GM12878 (cell line): ENCODE results near the gene NOTCH4. TPM values are rescaled to one million over a fixed set of nuclear protein-coding genes. Genes with fewer than 3 reads are reported as not detected.
A peak's percentile ranks its signal among the peaks of the same experiment; 100 is the strongest.

Experiments
- ATAC-seq: fragments of 200-7000 bp; cut with Tn5 transposase; 3 replicates; pipeline ENCODE4 v1.9.1; 2020; ENCODE audit warnings: mild to moderate bottlenecking, moderate library complexity
- BruUV-seq: library from RNA; stranded (reverse); fragments of 400-500 nt; replicated peaks from 2 replicates; lab custom pipeline; 2021; lab: Mats Ljungman, UMichigan
- CTCF ChIA-PET: fragments of 300-600 bp; sonication (Branson Sonifier 250); formaldehyde crosslinking; extraction: SDS; loops from one replicate; lab custom pipeline; 2021; ENCODE audit warnings: inconsistent platforms; lab: Yijun Ruan, JAX
- POLR2A ChIA-PET: fragments of 350-600 bp; formaldehyde crosslinking; extraction: SDS; loops from one replicate; lab custom pipeline; 2021; ENCODE audit warnings: inconsistent platforms; lab: Charles Lee
- RAD21 ChIA-PET: fragments of 300-600 bp; sonication (Branson Sonifier 250); formaldehyde crosslinking; loops from one replicate; lab custom pipeline; 2023; ENCODE audit warnings: antibody characterized with exemption; ENCODE audit not compliant: unreplicated experiment; lab: Charles Lee
- SMC1A ChIA-PET: fragments of 300-600 bp; sonication (Branson Sonifier 250); formaldehyde crosslinking; loops from one replicate; lab custom pipeline; 2023; ENCODE audit not compliant: unreplicated experiment, uncharacterized antibody; lab: Charles Lee
- DNase-seq: peaks from one replicate; pipeline ENCODE4 v3.0.0-alpha.2; 2011; ENCODE audit warnings: low read depth, low spot score
- FAIRE-seq: peaks from 3 replicates; lab custom pipeline; 2011; peaks lifted over from hg19 to GRCh38; lab: Jason Lieb, UNC
- H2AFZ ChIP-seq: 2 replicates; pipeline ENCODE4 v1.6.0; 2011; ENCODE audit warnings: low read depth, low read length, control low read depth; ENCODE audit not compliant: control insufficient read depth
- H3K27ac ChIP-seq: 2 replicates; pipeline ENCODE4 v1.5.1; 2011; ENCODE audit warnings: control low read depth; ENCODE audit not compliant: control insufficient read depth, insufficient read depth
- H3K27me3 ChIP-seq, 2 experiments: replicated peaks in 1 of 2; 2 replicates each; pipeline versions ENCODE4 v1.6.0 to v1.6.1; 2011; ENCODE audit warnings: low read length in 1 of 2; ENCODE audit not compliant: control insufficient read depth in 2 of 2, insufficient read depth in 2 of 2
- H3K36me3 ChIP-seq, 2 experiments: 2 replicates each; pipeline ENCODE4 v1.5.1; 2011; ENCODE audit warnings: low read length in 1 of 2; ENCODE audit not compliant: control insufficient read depth in 2 of 2, insufficient read depth in 2 of 2
- H3K4me1 ChIP-seq: 2 replicates; pipeline ENCODE4 v1.6.1; 2011; ENCODE audit warnings: mild to moderate bottlenecking, low read length, moderate library complexity, mixed read lengths; ENCODE audit not compliant: control insufficient read depth, insufficient read depth
- H3K4me2 ChIP-seq: 2 replicates; pipeline ENCODE4 v1.6.0; 2011; ENCODE audit warnings: control low read depth; ENCODE audit not compliant: control insufficient read depth, insufficient read depth
- H3K4me3 ChIP-seq: fragments of 200-600 bp; sonication (generic); 2 replicates; pipeline ENCODE4 v1.5.1; 2016
- H3K79me2 ChIP-seq: 2 replicates; pipeline ENCODE4 v1.6.0; 2011; ENCODE audit warnings: low read length; ENCODE audit not compliant: control insufficient read depth, insufficient read depth
- H3K9ac ChIP-seq: 2 replicates; pipeline ENCODE4 v1.8.0; 2011; ENCODE audit warnings: low read length, control low read depth, mixed read lengths; ENCODE audit not compliant: control insufficient read depth, insufficient read depth
- H3K9me3 ChIP-seq: replicated peaks from 3 replicates; pipeline ENCODE4 v1.5.1; 2011; ENCODE audit warnings: mild to moderate bottlenecking, low read length; ENCODE audit not compliant: control insufficient read depth, insufficient read depth
- H4K20me1 ChIP-seq: 2 replicates; pipeline ENCODE4 v1.6.0; 2011; ENCODE audit not compliant: control insufficient read depth, insufficient read depth
- ASH2L ChIP-seq: fragments of 300-600, 200-600 bp; sonication (generic); IDR thresholded peaks from 2 replicates; pipeline ENCODE4 v1.6.1; 2017; ENCODE audit warnings: low read depth, mild to moderate bottlenecking, borderline replicate concordance
- BHLHE40 ChIP-seq, 2 experiments: fragments of 450-650 bp in 1 of 2; IDR thresholded peaks; 2 replicates each; pipeline ENCODE4 v1.6.1; 2011 to 2017; ENCODE audit warnings: low read depth in 2 of 2, borderline replicate concordance in 1 of 2, improper control_type of control experiment in 1 of 2, low read length in 1 of 2, mild to moderate bottlenecking in 1 of 2
- E2F8 ChIP-seq: fragments of 450-650 bp; IDR thresholded peaks from 2 replicates; pipeline ENCODE4 v1.6.1; 2018; ENCODE audit warnings: mild to moderate bottlenecking, low read depth, moderate library complexity; ENCODE audit not compliant: partially characterized antibody
- ZNF384 ChIP-seq: IDR thresholded peaks from 2 replicates; pipeline ENCODE4 v1.6.1; 2012; ENCODE audit warnings: low read depth, mild to moderate bottlenecking, low read length, improper control_type of control experiment, borderline replicate concordance
- WGBS: methylation state at CpG from one replicate; pipeline ENCODE4 v1.1.6; 2016; ENCODE audit warnings: low lambda C conversion rate; ENCODE audit not compliant: insufficient replicate concordance, insufficient coverage; ENCODE audit errors: missing lambda C conversion rate; 5-methylcytosine and 5-hydroxymethylcytosine counted together
- in situ Hi-C: fragments of 300-500 bp; cut with MboI; formaldehyde crosslinking; loops from 9 replicates; pipeline ENCODE4 v1.14.3; 2018; ENCODE audit warnings: mixed read lengths
- intact Hi-C: fragments of 100-400 bp; cut with micrococcal nuclease; formaldehyde crosslinking; loops from one replicate; pipeline ENCODE4 v1.14.2; 2022; ENCODE audit not compliant: unreplicated experiment
- polyA plus RNA-seq, 11 experiments: library from polyadenylated mRNA; depleted of rRNA in 4 of 11; unstranded in 6 of 11; stranded (reverse) in 5 of 11; fragments of >200 nt; fragmentation: Nextera tagmentation in 4 of 11; fragmentation: Illumina TruSeq in 1 of 11; extraction: Ambion mirVana in 4 of 11; extraction: Trizol in 1 of 11; gene quantifications; 1 replicate in 1 of 11; 2 replicates in 10 of 11; pipeline versions ENCODE4 v1.2.1 to v1.2.3, GENCODE V29; 2011 to 2016; ENCODE audit warnings: inconsistent platforms in 2 of 11, missing spikeins in 2 of 11, low read depth in 1 of 11
- total RNA-seq, 4 experiments: library from RNA; depleted of rRNA in 3 of 4; stranded (reverse); fragments of >200 nt in 3 of 4; fragmentation: Illumina TruSeq in 1 of 4; extraction: Trizol in 1 of 4; gene quantifications; 2 replicates each; pipeline versions ENCODE4 v1.2.1 to v1.2.3, GENCODE V29; 2013 to 2021

Gene NOTCH4
- total and polyA plus RNA-seq, 10 of the 15 experiments (the other 5 are each of a cell fraction or from before 2014, with no cell fraction given): 0.66 to 3.3 (median 1.4) TPM

- H3K4me1 ChIP-seq: peaks cover 6% of the 10 kb centered on the region
- FAIRE-seq: peak; percentile 7
- CTCF ChIA-PET: interaction anchor here (0.9 to 2.2 kb wide), 3 partner anchors 11 to 51 kb away, joined by 3 to 19 read pairs (median 3); no protein-coding TSS in a partner anchor
- no peak overlapping the region for H3K27ac ChIP-seq
- no peak overlapping the region for H2AFZ ChIP-seq
- POLR2A ChIA-PET: interaction anchor here (0.7 to 5.7 kb wide), 4 partner anchors 10 to 74 kb away, joined by 3 to 123 read pairs (median 31); partner anchors contain the start of genes ATF6B, GPSM3 and PBX2
- H3K79me2 ChIP-seq: peaks cover 20% of the 10 kb centered on the region
- no peaks in the 10 kb centered on the region for H3K9me3 ChIP-seq
- SMC1A ChIA-PET: interaction anchor here (1.7 to 4.2 kb wide), 2 partner anchors 9 to 12 kb away, joined by 6 to 41 read pairs; partner anchors contain the start of genes GPSM3 and PBX2
- peak overlapping the region; percentile 91 for H3K9ac ChIP-seq
- peak overlapping the region; percentile 77 for H3K4me2 ChIP-seq
- TF ChIP-seq E2F8 (no peak), ASH2L (no peak), BHLHE40 (IDR thresholded peaks at IDR 0.05; ENCODE audit: borderline replicate concordance in 1 of 2, low read depth in 2 of 2, low read length in 1 of 2) (no peak), ZNF384 (no peak)
- intact Hi-C loops (no loop called here), in situ Hi-C loops (no loop called here)
- no peak for ATAC-seq
- DNase-seq: no peak
- WGBS: 76% methylated on average over 10 of the region's 10 CpGs
- peaks cover 3 to 4% of the 10 kb centered on the region in 2 experiments; a peak in 3 of 4 replicates for H3K36me3 ChIP-seq
- H3K27me3 ChIP-seq: no peaks in the 10 kb centered on the region
- RAD21 ChIA-PET: interaction anchor here (1.5 to 1.9 kb wide), 3 partner anchors 11 to 16 kb away, joined by 6 to 9 read pairs (median 7); partner anchors contain the start of gene GPSM3
- H4K20me1 ChIP-seq: no peaks in the 10 kb centered on the region
- no TSS peak for BruUV-seq
- H3K4me3 ChIP-seq: peak overlapping the region; percentile 86; the same call in 1 of the 2 replicates
Measured at GRCh38 chr6:32179766-32180405, 44.0 kb downstream of the NOTCH4 start.
